MCF 10A (cell line): Measurements from ENCODE around the gene LRRFIP1. TPM values are rescaled to one million over a fixed set of nuclear protein-coding genes. Genes with fewer than 3 reads are reported as not detected.
A peak's percentile ranks its signal among the peaks of the same experiment; 100 is the strongest.

Experiments used
- BruUV-seq: library from RNA; stranded (reverse); fragments of 400-500 nt; replicated peaks from 2 replicates; lab custom pipeline; 2021; lab: Mats Ljungman, UMichigan
- CTCF ChIA-PET: fragments of 300-600 bp; sonication (Branson Sonifier 250); formaldehyde crosslinking; extraction: SDS; loops from one replicate; lab custom pipeline; 2021; ENCODE audit warnings: antibody characterized with exemption, inconsistent platforms; lab: Yijun Ruan, JAX
- POLR2A ChIA-PET: fragments of 300-600, 350-650 bp; sonication (Branson Sonifier 250); formaldehyde crosslinking; extraction: SDS; loops from one replicate; lab custom pipeline; 2020; ENCODE audit warnings: antibody characterized with exemption, inconsistent platforms; lab: Yijun Ruan, JAX
- DNase-seq: peaks from one replicate; pipeline ENCODE4 v3.0.0-alpha.2; 2018; ENCODE audit not compliant: unreplicated experiment
- H3K27ac Mint-ChIP-seq: one replicate; pipeline ENCODE4 v1.8.0; 2022; ENCODE audit warnings: mild to moderate bottlenecking, low read depth, mixed read lengths; ENCODE audit not compliant: unreplicated experiment
- H3K27me3 Mint-ChIP-seq: one replicate; pipeline ENCODE4 v1.8.0; 2022; ENCODE audit warnings: mixed read lengths; ENCODE audit not compliant: insufficient read depth, unreplicated experiment
- H3K36me3 Mint-ChIP-seq: one replicate; pipeline ENCODE4 v1.8.0; 2022; ENCODE audit warnings: mild to moderate bottlenecking, moderate library complexity, mixed read lengths; ENCODE audit not compliant: insufficient read depth, unreplicated experiment
- H3K4me1 Mint-ChIP-seq: one replicate; pipeline ENCODE4 v1.8.0; 2022; ENCODE audit warnings: mixed read lengths; ENCODE audit not compliant: insufficient read depth, unreplicated experiment
- H3K4me3 Mint-ChIP-seq: one replicate; pipeline ENCODE4 v1.8.0; 2022; ENCODE audit warnings: mild to moderate bottlenecking, moderate library complexity, mixed read lengths; ENCODE audit not compliant: unreplicated experiment
- H3K9me3 Mint-ChIP-seq: one replicate; pipeline ENCODE4 v1.8.0; 2022; ENCODE audit warnings: mixed read lengths; ENCODE audit not compliant: unreplicated experiment
- intact Hi-C: fragments of 100-400 bp; cut with micrococcal nuclease; formaldehyde crosslinking; loops from 2 replicates; pipeline ENCODE4 v1.14.1; 2022
- total RNA-seq: library from RNA; stranded (reverse); gene quantifications from 2 replicates; pipeline ENCODE4 v1.2.3, GENCODE V29; 2022
- TF ChIP-seq, protein P1 (sequence below): fragments of 200-600 bp; IDR thresholded peaks from one replicate; pipeline ENCODE4 v1.8.0; 2022; ENCODE audit warnings: antibody characterized with exemption, mild to moderate bottlenecking; ENCODE audit not compliant: unreplicated experiment

Gene LRRFIP1
- total RNA-seq, 1 experiment from 2014 or later: 197 TPM

DNA sequence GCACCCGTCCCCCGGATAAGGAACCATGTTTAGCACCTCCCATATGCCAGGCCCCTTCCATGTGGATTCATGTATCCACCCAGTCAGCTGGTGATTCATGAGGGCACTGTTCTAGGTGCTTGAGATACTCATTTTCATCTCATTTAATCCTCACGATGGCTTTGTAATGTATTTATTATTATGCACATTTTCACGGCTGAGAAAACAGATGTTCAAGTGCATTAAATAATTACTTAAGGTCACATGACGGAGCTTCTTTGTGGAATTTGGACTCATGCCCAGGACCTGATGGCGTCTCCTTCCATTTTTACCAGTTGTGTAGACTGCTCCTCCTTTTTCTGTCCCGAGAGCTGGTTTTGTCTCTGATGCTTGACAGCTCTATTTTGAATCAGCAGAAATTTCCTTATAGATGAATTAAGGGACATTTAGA lies 99.0 kb downstream of the LRRFIP1 start:
- intact Hi-C loops: no loop called here
- Mint-ChIP-seq H3K27me3 (no peaks in the 10 kb centered on the region), H3K4me3 (no peak overlapping the region), H3K4me1 (peaks cover 36% of the 10 kb centered on the region), H3K27ac (peak overlapping the region; percentile 79), H3K36me3 (peaks cover 63% of the 10 kb centered on the region), H3K9me3 (no peaks in the 10 kb centered on the region)
- ChIA-PET CTCF (interaction anchor here (1.0 to 2.2 kb wide), 3 partner anchors 17 to 53 kb away, joined by 3 to 7 read pairs (median 5); no protein-coding TSS in a partner anchor), POLR2A (interaction anchor here (0.6 to 15.3 kb wide), 5 partner anchors 16 to 136 kb away, joined by 3 to 148 read pairs (median 3); partner anchors contain the start of gene RAB17)
- TF ChIP-seq, protein P1, sequence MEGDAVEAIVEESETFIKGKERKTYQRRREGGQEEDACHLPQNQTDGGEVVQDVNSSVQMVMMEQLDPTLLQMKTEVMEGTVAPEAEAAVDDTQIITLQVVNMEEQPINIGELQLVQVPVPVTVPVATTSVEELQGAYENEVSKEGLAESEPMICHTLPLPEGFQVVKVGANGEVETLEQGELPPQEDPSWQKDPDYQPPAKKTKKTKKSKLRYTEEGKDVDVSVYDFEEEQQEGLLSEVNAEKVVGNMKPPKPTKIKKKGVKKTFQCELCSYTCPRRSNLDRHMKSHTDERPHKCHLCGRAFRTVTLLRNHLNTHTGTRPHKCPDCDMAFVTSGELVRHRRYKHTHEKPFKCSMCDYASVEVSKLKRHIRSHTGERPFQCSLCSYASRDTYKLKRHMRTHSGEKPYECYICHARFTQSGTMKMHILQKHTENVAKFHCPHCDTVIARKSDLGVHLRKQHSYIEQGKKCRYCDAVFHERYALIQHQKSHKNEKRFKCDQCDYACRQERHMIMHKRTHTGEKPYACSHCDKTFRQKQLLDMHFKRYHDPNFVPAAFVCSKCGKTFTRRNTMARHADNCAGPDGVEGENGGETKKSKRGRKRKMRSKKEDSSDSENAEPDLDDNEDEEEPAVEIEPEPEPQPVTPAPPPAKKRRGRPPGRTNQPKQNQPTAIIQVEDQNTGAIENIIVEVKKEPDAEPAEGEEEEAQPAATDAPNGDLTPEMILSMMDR: no peak
- peak; percentile 67 for DNase-seq
- BruUV-seq: no TSS peak

DNA sequence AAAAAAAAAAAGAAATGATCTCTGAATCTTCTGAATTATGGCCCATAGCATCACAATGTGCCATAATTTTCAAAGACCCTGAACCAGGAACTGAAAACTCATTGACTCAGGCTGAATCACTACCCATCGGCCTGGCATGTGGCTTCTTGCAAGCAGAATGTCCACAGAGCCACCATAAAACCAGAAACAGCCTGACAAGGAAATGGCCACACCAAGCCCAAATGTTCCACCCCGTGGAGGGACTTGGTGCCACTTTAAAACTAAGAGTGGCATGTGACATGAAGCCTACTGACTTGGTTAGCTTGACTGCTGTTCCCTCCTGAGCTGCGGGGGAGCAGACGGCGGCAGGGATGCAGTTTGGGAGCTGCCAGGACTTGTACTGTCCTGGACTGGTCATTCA lies 100.0 kb downstream of the LRRFIP1 start:
- DNase-seq: peak; percentile 35
- ChIA-PET CTCF (interaction anchor here (2.2 to 8.2 kb wide), 2 partner anchors 17 to 55 kb away, joined by 5 to 49 read pairs; no protein-coding TSS in a partner anchor), POLR2A (interaction anchor here (0.6 to 15.3 kb wide), 7 partner anchors 11 to 101 kb away, joined by 3 to 148 read pairs (median 4); no protein-coding TSS in a partner anchor)
- intact Hi-C loops: no loop called here
- Mint-ChIP-seq H3K36me3 (peaks cover 62% of the 10 kb centered on the region), H3K9me3 (no peaks in the 10 kb centered on the region), H3K27ac (peak overlapping the region; percentile 79), H3K4me3 (no peak overlapping the region), H3K4me1 (peaks cover 46% of the 10 kb centered on the region), H3K27me3 (no peaks in the 10 kb centered on the region)
- no TSS peak for BruUV-seq
- TF ChIP-seq, protein P1: no peak

DNA sequence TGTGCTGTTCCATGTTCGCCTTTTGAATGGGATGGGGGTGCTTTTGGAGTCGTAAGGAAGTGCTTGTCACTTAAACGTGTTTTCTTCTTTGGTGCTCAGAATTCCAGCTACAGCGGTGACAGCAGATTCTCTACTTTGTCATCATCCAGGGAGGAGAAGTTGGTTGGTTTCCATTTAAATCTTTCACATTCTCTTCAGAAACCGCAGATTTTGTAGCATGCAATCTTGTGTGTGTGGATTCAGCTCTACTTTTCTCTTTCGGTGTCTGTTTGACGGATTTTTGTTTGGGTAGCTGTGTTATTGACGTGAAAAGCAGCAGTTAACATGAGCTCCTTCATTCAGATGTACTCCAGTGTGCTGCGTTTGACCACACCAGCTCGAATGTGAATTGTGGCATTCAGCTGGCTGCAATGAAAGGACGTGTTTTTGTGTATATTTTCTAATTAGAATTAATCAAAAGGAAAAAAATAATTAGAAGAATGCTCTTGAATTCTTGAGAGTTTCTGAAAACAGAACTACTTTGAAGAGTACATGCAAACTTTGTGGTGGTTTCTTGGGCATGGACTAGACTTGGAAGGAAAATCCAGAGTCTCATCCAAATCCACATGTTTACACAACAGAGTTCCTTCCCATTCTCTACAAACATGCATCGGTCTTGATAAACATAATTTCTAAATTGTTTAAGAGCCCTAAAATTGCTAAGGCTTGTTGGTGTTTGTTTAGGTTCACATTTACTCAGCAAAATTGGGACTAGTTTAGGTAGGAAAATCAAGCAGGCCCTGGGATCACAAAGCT lies 102.5 kb downstream of the LRRFIP1 start:
- ChIA-PET CTCF (interaction anchor here (1.3 to 8.2 kb wide), 4 partner anchors 13 to 58 kb away, joined by 4 to 63 read pairs (median 28); no protein-coding TSS in a partner anchor), POLR2A (interaction anchor here (0.8 to 15.3 kb wide), 6 partner anchors 35 to 332 kb away, joined by 3 to 148 read pairs (median 6); no protein-coding TSS in a partner anchor)
- Mint-ChIP-seq H3K27ac (peak overlapping the region; percentile 73), H3K9me3 (no peaks in the 10 kb centered on the region), H3K4me1 (peaks cover 48% of the 10 kb centered on the region), H3K4me3 (no peak overlapping the region), H3K27me3 (no peaks in the 10 kb centered on the region), H3K36me3 (peaks cover 46% of the 10 kb centered on the region)
- DNase-seq: no peak
- TF ChIP-seq, protein P1: no peak
- no TSS peak for BruUV-seq
- intact Hi-C loops: no loop called here

DNA sequence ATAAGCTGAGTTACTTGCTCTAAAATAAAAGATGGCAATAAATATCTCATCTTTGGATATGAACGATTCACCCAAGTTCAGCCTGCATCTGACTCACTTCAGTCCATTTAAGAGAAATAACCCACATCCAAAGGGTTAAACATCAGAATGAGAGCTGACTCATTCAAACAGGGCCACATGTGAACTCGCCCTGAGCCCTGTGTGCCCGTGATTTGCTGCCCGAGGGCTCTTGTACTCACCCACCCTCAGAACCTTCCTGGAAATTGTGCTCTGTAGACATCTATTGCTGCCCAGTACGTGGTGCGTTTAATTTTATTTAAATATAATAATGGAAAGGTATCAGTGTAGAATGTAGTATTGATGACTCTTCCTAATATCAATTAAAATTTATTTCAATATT lies 104.3 kb downstream of the LRRFIP1 start:
- peaks cover 36% of the 10 kb centered on the region for H3K36me3 Mint-ChIP-seq
- ChIA-PET CTCF (interaction anchor here (0.6 to 8.2 kb wide), 7 partner anchors 9 to 219 kb away, joined by 3 to 63 read pairs (median 5); no protein-coding TSS in a partner anchor), POLR2A (interaction anchor here (0.7 to 15.3 kb wide), 6 partner anchors 9 to 104 kb away, joined by 4 to 148 read pairs (median 5); no protein-coding TSS in a partner anchor)
- no TSS peak for BruUV-seq
- DNase-seq: peak; percentile 86
- peak overlapping the region; percentile 45 for H3K4me3 Mint-ChIP-seq
- H3K4me1 Mint-ChIP-seq: peaks cover 34% of the 10 kb centered on the region
- H3K27ac Mint-ChIP-seq: peak overlapping the region; percentile 62
- H3K27me3 Mint-ChIP-seq: no peaks in the 10 kb centered on the region
- H3K9me3 Mint-ChIP-seq: no peaks in the 10 kb centered on the region
- TF ChIP-seq, protein P1: no peak
- intact Hi-C loops: no loop called here
